ENCODE data around the gene PRELID3B.
A peak's percentile ranks its signal among the peaks of the same experiment; 100 is the strongest.

Gene PRELID3B

GRCh38 chr20:59010995-59011873, 31.4 kb downstream of the PRELID3B start:
- Histone ChIP-seq H3K27ac (ENCODE audit: low read depth, low read length) (no peak overlapping the region), H3K4me1 (ENCODE audit: control insufficient read depth in 1 of 2, insufficient read depth in 2 of 2, low read length in 2 of 2) (peaks cover 29 to 35% of the 10 kb centered on the region in 2 donors), H3K27me3 (ENCODE audit: control insufficient read depth in 1 of 2, insufficient read depth in 2 of 2, low read length in 2 of 2) (no peaks in the 10 kb centered on the region), H3K36me3 (ENCODE audit: control insufficient read depth in 1 of 2, insufficient read depth in 2 of 2, low read length in 2 of 2) (no peaks in the 10 kb centered on the region), H3K4me3 (ENCODE audit: low read depth in 1 of 2, low read length in 2 of 2) (no peak overlapping the region), H3K9me3 (ENCODE audit: control insufficient read depth in 1 of 2, low read length in 2 of 2) (no peaks in the 10 kb centered on the region), H3K9ac (ENCODE audit: low read depth in 1 of 2, low read length in 2 of 2) (no peak overlapping the region)

- no peaks in the 10 kb centered on the region for H3K9me3 ChIP-seq (ENCODE audit: control insufficient read depth in 1 of 2, low read length in 2 of 2)
- H3K9ac ChIP-seq (ENCODE audit: low read depth in 1 of 2, low read length in 2 of 2), result no peak overlapping the region
- H3K4me3 ChIP-seq (ENCODE audit: low read depth in 1 of 2, low read length in 2 of 2), result no peak overlapping the region
- peaks cover 35 to 43% of the 10 kb centered on the region in 2 donors for H3K4me1 ChIP-seq (ENCODE audit: control insufficient read depth in 1 of 2, insufficient read depth in 2 of 2, low read length in 2 of 2)
- peaks cover 0 to under 1% of the 10 kb centered on the region in 2 donors for H3K36me3 ChIP-seq (ENCODE audit: control insufficient read depth in 1 of 2, insufficient read depth in 2 of 2, low read length in 2 of 2)
- H3K27ac ChIP-seq (ENCODE audit: low read depth, low read length), result no peak overlapping the region
- no peaks in the 10 kb centered on the region for H3K27me3 ChIP-seq (ENCODE audit: control insufficient read depth in 1 of 2, insufficient read depth in 2 of 2, low read length in 2 of 2)
Observed at GRCh38 chr20:59010321-59010994, 32.1 kb downstream of the PRELID3B start.

GRCh38 chr20:59008715-59009336, 33.8 kb downstream of the PRELID3B start:
- peak overlapping the region in 1 of 2 donors; percentile 15 for H3K9ac ChIP-seq (ENCODE audit: low read depth in 1 of 2, low read length in 2 of 2)
- peaks cover 50 to 57% of the 10 kb centered on the region in 2 donors for H3K4me1 ChIP-seq (ENCODE audit: control insufficient read depth in 1 of 2, insufficient read depth in 2 of 2, low read length in 2 of 2)
- H3K27me3 ChIP-seq (ENCODE audit: control insufficient read depth in 1 of 2, insufficient read depth in 2 of 2, low read length in 2 of 2), result no peaks in the 10 kb centered on the region
- no peaks in the 10 kb centered on the region for H3K9me3 ChIP-seq (ENCODE audit: control insufficient read depth in 1 of 2, low read length in 2 of 2)
- no peak overlapping the region for H3K4me3 ChIP-seq (ENCODE audit: low read depth in 1 of 2, low read length in 2 of 2)
- H3K36me3 ChIP-seq (ENCODE audit: control insufficient read depth in 1 of 2, insufficient read depth in 2 of 2, low read length in 2 of 2), result peaks cover 3 to 4% of the 10 kb centered on the region in 2 donors
- no peak overlapping the region for H3K27ac ChIP-seq (ENCODE audit: low read depth, low read length)

GRCh38 chr20:59007665-59008511, 34.7 kb downstream of the PRELID3B start:
- Histone ChIP-seq H3K36me3 (ENCODE audit: control insufficient read depth in 1 of 2, insufficient read depth in 2 of 2, low read length in 2 of 2) (peaks cover 3 to 12% of the 10 kb centered on the region in 2 donors), H3K4me1 (ENCODE audit: control insufficient read depth in 1 of 2, insufficient read depth in 2 of 2, low read length in 2 of 2) (peaks cover 54 to 64% of the 10 kb centered on the region in 2 donors), H3K9me3 (ENCODE audit: control insufficient read depth in 1 of 2, low read length in 2 of 2) (no peaks in the 10 kb centered on the region), H3K9ac (ENCODE audit: low read depth in 1 of 2, low read length in 2 of 2) (peak overlapping the region in 1 of 2 donors; percentile 96), H3K27me3 (ENCODE audit: control insufficient read depth in 1 of 2, insufficient read depth in 2 of 2, low read length in 2 of 2) (no peaks in the 10 kb centered on the region), H3K4me3 (ENCODE audit: low read depth in 1 of 2, low read length in 2 of 2) (peak overlapping the region; percentile 84 to 89), H3K27ac (ENCODE audit: low read depth, low read length) (peak overlapping the region; percentile 71)

GRCh38 chr20:59006864-59007664, 35.5 kb downstream of the PRELID3B start, which contains the start of gene CTSZ:
TSS of gene CTSZ (minus strand) at chr20:59007254. CDS start at chr20:59007128, 126 bp downstream.
- Histone ChIP-seq H3K9ac (ENCODE audit: low read depth in 1 of 2, low read length in 2 of 2) (peak within 1 kb of the TSS; percentile 95 to 96), H3K36me3 (ENCODE audit: control insufficient read depth in 1 of 2, insufficient read depth in 2 of 2, low read length in 2 of 2) (peaks cover 3 to 21% of the 10 kb centered on the region in 2 donors), H3K4me3 (ENCODE audit: low read depth in 1 of 2, low read length in 2 of 2) (peak within 1 kb of the TSS; percentile 84 to 89), H3K27me3 (ENCODE audit: control insufficient read depth in 1 of 2, insufficient read depth in 2 of 2, low read length in 2 of 2) (no peaks in the 10 kb centered on the region), H3K9me3 (ENCODE audit: control insufficient read depth in 1 of 2, low read length in 2 of 2) (no peaks in the 10 kb centered on the region), H3K4me1 (ENCODE audit: control insufficient read depth in 1 of 2, insufficient read depth in 2 of 2, low read length in 2 of 2) (peaks cover 54 to 64% of the 10 kb centered on the region in 2 donors), H3K27ac (ENCODE audit: low read depth, low read length) (peak within 1 kb of the TSS; percentile 80)

GRCh38 chr20:59006167-59006863, 36.3 kb downstream of the PRELID3B start:
- Histone ChIP-seq H3K36me3 (ENCODE audit: control insufficient read depth in 1 of 2, insufficient read depth in 2 of 2, low read length in 2 of 2) (peaks cover 9 to 28% of the 10 kb centered on the region in 2 donors), H3K4me3 (ENCODE audit: low read depth in 1 of 2, low read length in 2 of 2) (peak overlapping the region; percentile 84 to 89), H3K9me3 (ENCODE audit: control insufficient read depth in 1 of 2, low read length in 2 of 2) (no peaks in the 10 kb centered on the region), H3K9ac (ENCODE audit: low read depth in 1 of 2, low read length in 2 of 2) (peak overlapping the region; percentile 95 to 96), H3K27me3 (ENCODE audit: control insufficient read depth in 1 of 2, insufficient read depth in 2 of 2, low read length in 2 of 2) (no peaks in the 10 kb centered on the region), H3K27ac (ENCODE audit: low read depth, low read length) (peak overlapping the region; percentile 80), H3K4me1 (ENCODE audit: control insufficient read depth in 1 of 2, insufficient read depth in 2 of 2, low read length in 2 of 2) (peaks cover 54 to 62% of the 10 kb centered on the region in 2 donors)

- Histone ChIP-seq H3K4me1 (ENCODE audit: control insufficient read depth in 1 of 2, insufficient read depth in 2 of 2, low read length in 2 of 2) (peaks cover 49 to 56% of the 10 kb centered on the region in 2 donors), H3K27ac (ENCODE audit: low read depth, low read length) (peak overlapping the region; percentile 80), H3K9me3 (ENCODE audit: control insufficient read depth in 1 of 2, low read length in 2 of 2) (no peaks in the 10 kb centered on the region), H3K36me3 (ENCODE audit: control insufficient read depth in 1 of 2, insufficient read depth in 2 of 2, low read length in 2 of 2) (peaks cover 13 to 35% of the 10 kb centered on the region in 2 donors), H3K9ac (ENCODE audit: low read depth in 1 of 2, low read length in 2 of 2) (peak overlapping the region; percentile 95 to 96), H3K4me3 (ENCODE audit: low read depth in 1 of 2, low read length in 2 of 2) (peak overlapping the region; percentile 84 to 89), H3K27me3 (ENCODE audit: control insufficient read depth in 1 of 2, insufficient read depth in 2 of 2, low read length in 2 of 2) (no peaks in the 10 kb centered on the region)
Observed at GRCh38 chr20:59005523-59006166, 36.9 kb downstream of the PRELID3B start.

GRCh38 chr20:59004763-59005522, 37.6 kb downstream of the PRELID3B start:
- no peaks in the 10 kb centered on the region for H3K9me3 ChIP-seq (ENCODE audit: control insufficient read depth in 1 of 2, low read length in 2 of 2)
- peaks cover 42 to 49% of the 10 kb centered on the region in 2 donors for H3K4me1 ChIP-seq (ENCODE audit: control insufficient read depth in 1 of 2, insufficient read depth in 2 of 2, low read length in 2 of 2)
- peaks cover 13 to 40% of the 10 kb centered on the region in 2 donors for H3K36me3 ChIP-seq (ENCODE audit: control insufficient read depth in 1 of 2, insufficient read depth in 2 of 2, low read length in 2 of 2)
- H3K4me3 ChIP-seq (ENCODE audit: low read depth in 1 of 2, low read length in 2 of 2), result peak overlapping the region; percentile 84 to 89
- peak overlapping the region; percentile 95 to 96 for H3K9ac ChIP-seq (ENCODE audit: low read depth in 1 of 2, low read length in 2 of 2)
- peak overlapping the region; percentile 80 for H3K27ac ChIP-seq (ENCODE audit: low read depth, low read length)
- no peaks in the 10 kb centered on the region for H3K27me3 ChIP-seq (ENCODE audit: control insufficient read depth in 1 of 2, insufficient read depth in 2 of 2, low read length in 2 of 2)

All from duodenal mucosa (tissue), 2 donors.